ENCODE results near the gene ERN2. TPM values are rescaled to one million over a fixed set of nuclear protein-coding genes. Genes with fewer than 3 reads are reported as not detected.

ERN2 gene
- total RNA-seq, 1 donor from 2014 or later: not detected

DNA sequence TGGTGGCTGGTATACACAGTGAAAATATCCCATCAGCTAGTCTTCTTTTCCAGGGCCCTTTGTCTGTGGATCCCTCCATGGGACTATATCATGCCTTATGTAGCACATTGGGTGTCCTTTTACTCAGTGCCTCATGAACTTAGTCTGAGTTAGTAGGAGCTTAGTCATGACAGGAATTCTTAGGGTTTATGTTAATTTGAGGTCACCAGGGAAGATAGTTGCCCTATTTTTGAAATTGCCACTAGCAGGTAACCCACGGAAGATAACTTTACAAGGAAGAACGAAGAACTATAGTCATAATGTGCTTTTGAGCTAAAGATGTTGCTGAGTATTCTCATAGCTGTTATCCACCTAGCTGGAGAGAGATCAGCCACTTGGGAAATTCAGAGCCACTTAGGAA lies 49.1 kb downstream of the ERN2 start:
- intact Hi-C loops (cut with micrococcal nuclease): no loop called here
- ATAC-seq: no peak
- no peak for DNase-seq

DNA sequence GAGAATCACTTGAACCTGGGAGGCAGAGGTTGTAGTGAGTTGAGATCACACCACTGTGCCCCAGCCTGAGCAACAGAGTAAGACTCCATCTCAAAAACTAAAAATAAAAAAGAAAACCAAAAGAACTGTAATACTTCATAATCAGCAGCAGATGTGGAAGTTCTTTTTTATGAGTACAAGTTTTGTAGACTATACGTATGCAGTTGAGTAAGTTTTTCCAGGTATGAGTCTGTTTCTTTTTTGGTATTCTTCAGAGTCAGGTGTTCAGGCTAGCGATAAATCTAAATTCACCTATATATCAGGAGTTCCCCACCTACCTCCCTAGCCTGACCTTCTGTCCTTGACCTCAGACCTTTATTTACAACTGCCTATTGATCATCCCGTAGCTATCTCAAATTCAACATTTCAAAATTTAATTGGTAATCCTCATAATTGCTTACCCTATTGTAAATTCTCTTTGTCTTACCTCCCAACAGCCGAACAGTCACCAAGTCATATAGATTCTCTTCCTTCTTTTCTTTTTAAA lies 61.0 kb downstream of the ERN2 start:
- intact Hi-C loops (cut with micrococcal nuclease): no loop called here
- no peak for DNase-seq
- ATAC-seq: no peak

DNA sequence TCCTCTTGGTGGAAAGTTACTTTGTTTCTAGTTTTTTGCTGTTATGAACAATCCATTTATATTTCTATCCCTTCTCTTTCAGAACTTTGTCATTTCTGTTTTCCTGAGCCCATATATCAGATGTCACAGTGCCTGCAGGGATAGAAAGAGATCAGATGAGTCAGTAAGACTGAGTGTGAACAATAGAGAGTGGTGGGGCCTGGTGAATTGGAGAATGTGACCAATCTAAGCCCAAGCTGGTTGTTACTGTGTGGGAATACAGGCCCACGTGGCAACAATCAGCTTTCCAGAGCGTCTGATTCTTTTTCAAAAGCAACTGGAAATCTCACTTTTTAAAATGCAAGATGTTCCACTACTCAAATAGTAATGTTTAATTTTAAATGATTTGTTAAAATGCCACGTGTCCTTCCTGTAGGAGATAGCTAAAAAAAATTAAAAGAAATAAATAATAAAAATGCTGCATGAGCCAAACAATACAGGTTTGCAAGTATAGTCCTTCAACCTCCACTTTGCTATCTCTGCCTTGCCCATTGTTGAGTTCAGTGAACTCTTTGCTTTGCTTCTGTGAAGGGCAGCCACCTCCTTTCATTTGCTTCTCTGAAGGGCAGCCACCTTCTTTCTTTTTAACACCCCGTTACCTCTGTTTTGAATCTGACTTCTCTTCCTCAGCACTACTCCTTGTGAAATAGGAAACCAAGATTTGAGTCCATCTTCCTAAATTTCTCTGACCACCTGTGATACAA lies 62.2 kb downstream of the ERN2 start:
- intact Hi-C loops (cut with micrococcal nuclease): no loop called here
- DNase-seq (no peak), ATAC-seq (no peak)

DNA sequence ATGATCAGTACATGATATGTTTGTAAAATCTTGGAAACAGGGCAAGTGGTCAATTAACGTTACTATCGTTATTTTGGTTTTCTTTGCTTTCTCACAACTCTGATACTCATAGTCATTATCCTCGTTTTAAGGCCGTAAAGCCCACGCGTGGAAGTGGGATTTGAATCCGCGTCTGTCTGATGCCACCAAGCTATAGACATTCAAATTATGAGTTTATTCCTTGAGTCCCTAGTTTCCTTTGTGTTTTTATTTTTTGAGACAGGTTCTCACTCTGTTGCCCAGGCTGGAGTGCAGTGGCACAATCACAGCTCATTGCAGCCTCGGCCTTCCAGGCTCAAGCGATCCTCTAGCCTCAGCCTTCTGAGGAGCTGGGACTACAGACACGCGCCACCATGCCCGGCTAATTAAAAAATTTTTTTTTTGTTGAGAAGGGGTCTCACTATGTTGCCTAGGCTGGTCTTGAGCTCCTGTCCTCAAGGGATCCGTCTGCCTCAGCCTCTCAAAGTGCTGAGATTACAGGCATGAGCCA lies 70.7 kb downstream of the ERN2 start:
- ATAC-seq: no peak

DNA sequence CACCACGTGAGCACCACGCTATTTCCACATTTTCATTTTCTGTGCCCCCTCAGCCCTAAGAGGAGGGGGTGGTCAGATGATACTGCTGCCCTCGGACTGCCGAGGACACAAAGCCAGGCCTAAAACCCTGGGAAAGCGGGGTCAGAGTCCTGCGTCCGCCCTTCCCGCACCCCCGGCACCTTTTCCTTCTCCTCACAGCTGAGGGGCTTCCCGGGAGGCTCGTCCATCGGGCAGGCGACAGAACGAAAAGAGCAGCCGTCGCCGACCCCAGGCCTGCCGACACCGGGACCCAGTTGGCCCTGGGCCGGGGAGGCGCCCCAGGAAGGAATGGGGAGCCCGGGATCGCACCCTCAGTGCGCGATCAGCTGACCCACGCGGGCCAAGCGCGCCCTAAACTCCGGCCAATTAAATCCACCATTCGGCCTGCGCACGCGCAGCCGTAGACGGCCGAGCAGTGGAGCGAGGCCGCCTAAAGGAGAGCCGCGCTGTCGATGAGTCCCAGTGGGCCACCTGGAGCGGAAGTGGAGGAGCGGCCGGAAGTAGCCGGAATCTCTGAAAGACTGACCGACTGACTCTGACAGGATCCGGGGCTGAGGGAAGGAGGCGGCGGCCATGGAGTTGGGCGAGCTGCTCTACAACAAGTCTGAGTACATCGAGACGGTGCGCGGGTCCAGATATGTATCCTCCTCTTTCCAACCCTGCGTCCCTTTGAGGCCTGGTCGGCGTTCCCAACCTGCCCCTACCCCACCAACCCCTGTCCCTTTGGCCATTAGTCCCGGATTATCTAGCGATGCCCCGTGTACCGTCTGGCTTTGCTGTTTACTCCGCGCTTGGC lies 71.9 kb downstream of the ERN2 start, which contains the start of the genes DCTN5 and PALB2:
DCTN5 (plus strand) TSS at position 536 of the 835 bp plus-strand sequence; CDS start at position 613, 77 bp downstream.
PALB2 (minus strand) TSS at position 380 of the 835 bp plus-strand sequence; CDS start at position 227, 153 bp downstream.
- intact Hi-C loops (cut with micrococcal nuclease): no loop called here
- peak; percentile 100 for ATAC-seq
- peak; percentile 96 for DNase-seq

More for the DNA sequence above, 70.7 kb downstream of the ERN2 start:
- DNase-seq: no peak
- intact Hi-C loops (cut with micrococcal nuclease): no loop called here

DNA sequence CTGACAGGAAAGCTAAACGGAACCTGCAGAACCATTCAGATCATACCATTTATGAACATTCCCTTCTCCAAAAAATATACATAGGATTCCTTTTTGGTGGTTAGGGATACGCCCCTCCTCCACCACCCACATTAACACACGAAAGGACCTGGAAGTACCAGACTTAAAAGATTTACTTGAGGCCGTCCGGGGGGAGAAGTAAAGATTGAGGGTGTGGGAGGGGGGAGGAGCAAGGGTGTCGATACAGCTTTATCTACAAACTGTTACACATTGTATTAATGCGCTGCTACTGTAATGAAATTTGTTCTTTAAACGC lies 72.4 kb downstream of the ERN2 start:
- intact Hi-C loops (cut with micrococcal nuclease): no loop called here
- ATAC-seq: no peak
- DNase-seq: no peak

Other genes starting within 250 kb of the ERN2 start
- 52.1 TPM for gene GGA2, start 202.7 kb downstream of the ERN2 start, total RNA-seq
- 22.0 TPM for gene EARS2, start 155.9 kb downstream of the ERN2 start, total RNA-seq
- gene UBFD1, start 155.5 kb downstream of the ERN2 start, total RNA-seq: 73.8 TPM
- 621 TPM for gene NDUFAB1, start 116.9 kb downstream of the ERN2 start, total RNA-seq
- gene PALB2, start 71.9 kb downstream of the ERN2 start, total RNA-seq: 5.5 TPM
- gene DCTN5, start 71.8 kb downstream of the ERN2 start, total RNA-seq: 37.6 TPM
- gene PLK1, start 34.3 kb downstream of the ERN2 start, total RNA-seq: 0.52 TPM
- not detected for gene CHP2, start 41.8 kb upstream of the ERN2 start, total RNA-seq
- 2.5 TPM for gene PRKCB, start 122.8 kb upstream of the ERN2 start, total RNA-seq